NT2/D1 (cell line): ENCODE results near the gene GATB.

Experiments used
- DNase-seq: peaks from one replicate; pipeline ENCODE4 v3.0.0-alpha.2; 2011; ENCODE audit warnings: low read depth, low spot score
- H3K27me3 ChIP-seq: 2 replicates; pipeline ENCODE4 v1.6.0; 2011; ENCODE audit warnings: mild to moderate bottlenecking; ENCODE audit not compliant: insufficient read length, insufficient read depth
- H3K36me3 ChIP-seq: 2 replicates; pipeline ENCODE4 v1.6.1; 2011; ENCODE audit warnings: mild to moderate bottlenecking, low read length, mixed read lengths; ENCODE audit not compliant: insufficient read depth, insufficient read length
- H3K4me1 ChIP-seq: 2 replicates; pipeline ENCODE4 v1.5.1; 2011; ENCODE audit not compliant: insufficient read depth, insufficient read length
- H3K4me3 ChIP-seq: 2 replicates; pipeline ENCODE4 v1.5.1; 2011; ENCODE audit warnings: low read depth; ENCODE audit not compliant: insufficient read length
- H3K9ac ChIP-seq: 2 replicates; pipeline ENCODE4 v1.6.0; 2011; ENCODE audit warnings: low read depth; ENCODE audit not compliant: insufficient read length
- H3K9me3 ChIP-seq: 2 replicates; pipeline ENCODE4 v1.5.1; 2011; ENCODE audit warnings: mild to moderate bottlenecking, low read length; ENCODE audit not compliant: insufficient read depth
- SUZ12 ChIP-seq: IDR thresholded peaks from 2 replicates; pipeline ENCODE4 v1.6.1; 2011; ENCODE audit not compliant: insufficient read length, insufficient read depth; ENCODE audit errors: extremely low read depth
- YY1 ChIP-seq: IDR thresholded peaks from 2 replicates; pipeline ENCODE4 v1.6.1; 2011; ENCODE audit not compliant: insufficient read length, insufficient read depth
- ZNF274 ChIP-seq: IDR thresholded peaks from 2 replicates; pipeline ENCODE4 v1.6.1; 2011; ENCODE audit warnings: mild to moderate bottlenecking, low read depth, low read length

Gene GATB

DNA sequence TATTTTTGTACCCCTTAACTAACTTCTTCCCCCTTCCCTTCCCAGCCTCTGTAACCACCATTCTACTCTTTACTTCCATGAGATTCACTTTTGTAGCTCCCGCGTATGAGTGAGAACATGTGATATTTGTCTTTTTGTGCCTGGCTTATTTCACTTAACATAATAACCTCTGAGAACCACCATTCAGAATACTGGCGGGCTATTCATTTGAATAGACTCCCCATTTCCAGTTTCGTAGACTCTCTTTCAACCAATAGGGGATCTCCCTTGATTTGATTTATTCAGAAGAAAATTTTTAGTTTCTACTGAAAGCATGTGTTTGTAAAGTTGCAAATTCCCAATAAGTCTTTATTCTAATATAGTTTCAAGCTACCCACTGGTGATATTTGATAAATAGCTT lies 117.2 kb downstream of the GATB start:
- H3K9ac ChIP-seq: no peak overlapping the region
- no peaks in the 10 kb centered on the region for H3K36me3 ChIP-seq
- peaks cover 4% of the 10 kb centered on the region for H3K4me1 ChIP-seq
- H3K9me3 ChIP-seq: no peaks in the 10 kb centered on the region
- no peak for TF ChIP-seq YY1
- TF ChIP-seq ZNF274: no peak
- TF ChIP-seq SUZ12: no peak
- no peak for DNase-seq
- H3K4me3 ChIP-seq: no peak overlapping the region
- H3K27me3 ChIP-seq: no peaks in the 10 kb centered on the region

GRCh38 chr4:151641983-151642382 lies 118.8 kb downstream of the GATB start:
- no peaks in the 10 kb centered on the region for H3K36me3 ChIP-seq
- H3K27me3 ChIP-seq: no peaks in the 10 kb centered on the region
- no peak overlapping the region for H3K9ac ChIP-seq
- peaks cover 4% of the 10 kb centered on the region for H3K4me1 ChIP-seq
- no peak for TF ChIP-seq YY1
- no peak for TF ChIP-seq ZNF274
- TF ChIP-seq SUZ12: no peak
- no peaks in the 10 kb centered on the region for H3K9me3 ChIP-seq
- no peak for DNase-seq
- H3K4me3 ChIP-seq: no peak overlapping the region

GRCh38 chr4:151641167-151641566 lies 119.6 kb downstream of the GATB start:
- Histone ChIP-seq H3K36me3 (no peaks in the 10 kb centered on the region), H3K9me3 (no peaks in the 10 kb centered on the region), H3K9ac (no peak overlapping the region), H3K4me3 (no peak overlapping the region), H3K27me3 (no peaks in the 10 kb centered on the region), H3K4me1 (peaks cover 4% of the 10 kb centered on the region)
- TF ChIP-seq ZNF274 (no peak), SUZ12 (no peak), YY1 (no peak)
- no peak for DNase-seq

GRCh38 chr4:151640381-151640780 lies 120.4 kb downstream of the GATB start:
- no peaks in the 10 kb centered on the region for H3K27me3 ChIP-seq
- no peak overlapping the region for H3K9ac ChIP-seq
- no peak for DNase-seq
- H3K9me3 ChIP-seq: no peaks in the 10 kb centered on the region
- peaks cover 4% of the 10 kb centered on the region for H3K4me1 ChIP-seq
- TF ChIP-seq YY1: no peak
- no peak for TF ChIP-seq SUZ12
- no peak for TF ChIP-seq ZNF274
- no peak overlapping the region for H3K4me3 ChIP-seq
- H3K36me3 ChIP-seq: no peaks in the 10 kb centered on the region

GRCh38 chr4:151638295-151638858 lies 122.4 kb downstream of the GATB start:
- Histone ChIP-seq H3K4me3 (no peak overlapping the region), H3K9me3 (no peaks in the 10 kb centered on the region), H3K4me1 (no peaks in the 10 kb centered on the region), H3K36me3 (no peaks in the 10 kb centered on the region), H3K27me3 (no peaks in the 10 kb centered on the region), H3K9ac (no peak overlapping the region)
- TF ChIP-seq SUZ12 (no peak), ZNF274 (no peak), YY1 (no peak)
- DNase-seq: no peak

- no peaks in the 10 kb centered on the region for H3K9me3 ChIP-seq
- no peak overlapping the region for H3K9ac ChIP-seq
- DNase-seq: no peak
- TF ChIP-seq ZNF274: no peak
- no peak for TF ChIP-seq SUZ12
- TF ChIP-seq YY1: no peak
- H3K36me3 ChIP-seq: no peaks in the 10 kb centered on the region
- no peaks in the 10 kb centered on the region for H3K27me3 ChIP-seq
- no peaks in the 10 kb centered on the region for H3K4me1 ChIP-seq
- H3K4me3 ChIP-seq: no peak overlapping the region
These were observed 129.5 kb downstream of the GATB start for GRCh38 chr4:151631349-151631748.

DNA sequence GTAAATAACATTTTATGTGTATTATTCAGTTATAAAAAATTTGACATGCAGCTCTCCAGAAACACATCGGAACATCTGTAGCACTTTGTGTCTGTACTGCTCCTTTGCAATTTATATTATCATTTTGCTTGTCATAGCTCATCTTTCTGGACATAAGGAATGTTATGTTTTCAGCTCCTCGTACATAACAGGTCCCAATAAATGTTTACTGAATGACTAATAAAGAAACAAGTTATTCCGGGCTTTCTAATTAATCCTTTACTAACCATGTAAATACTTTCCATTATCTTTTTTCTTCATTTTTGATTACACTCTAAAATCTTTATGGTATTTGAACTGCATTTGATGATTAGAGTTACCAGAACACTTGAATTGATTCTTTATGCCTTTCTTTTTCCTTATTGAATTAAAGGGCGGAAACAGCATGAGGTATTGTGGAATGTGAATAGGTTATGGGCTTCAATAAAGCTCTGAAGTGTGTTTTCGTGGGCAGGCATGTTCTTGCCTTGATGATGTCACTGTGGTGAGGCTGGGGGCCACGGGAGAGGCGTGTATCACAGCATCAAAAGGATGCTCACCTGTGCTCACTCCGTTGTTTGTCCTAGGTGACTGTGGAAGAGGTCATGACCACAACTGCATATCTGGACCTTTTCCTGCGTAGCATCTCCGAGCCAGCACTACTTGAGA lies 131.6 kb downstream of the GATB start:
- H3K4me1 ChIP-seq: no peaks in the 10 kb centered on the region
- no peak for TF ChIP-seq YY1
- TF ChIP-seq SUZ12: no peak
- no peak for TF ChIP-seq ZNF274
- no peaks in the 10 kb centered on the region for H3K27me3 ChIP-seq

More for the DNA sequence above, 131.6 kb downstream of the GATB start:
- no peak for DNase-seq
- Histone ChIP-seq H3K9me3 (no peaks in the 10 kb centered on the region), H3K36me3 (no peaks in the 10 kb centered on the region), H3K4me3 (no peak overlapping the region), H3K9ac (no peak overlapping the region)
